Measurements from ENCODE around the gene RAPGEF1.

RAPGEF1 gene

GRCh38 chr9:131622523-131622922 lies 117.4 kb downstream of the RAPGEF1 start:
- TF ChIP-seq, protein P1, sequence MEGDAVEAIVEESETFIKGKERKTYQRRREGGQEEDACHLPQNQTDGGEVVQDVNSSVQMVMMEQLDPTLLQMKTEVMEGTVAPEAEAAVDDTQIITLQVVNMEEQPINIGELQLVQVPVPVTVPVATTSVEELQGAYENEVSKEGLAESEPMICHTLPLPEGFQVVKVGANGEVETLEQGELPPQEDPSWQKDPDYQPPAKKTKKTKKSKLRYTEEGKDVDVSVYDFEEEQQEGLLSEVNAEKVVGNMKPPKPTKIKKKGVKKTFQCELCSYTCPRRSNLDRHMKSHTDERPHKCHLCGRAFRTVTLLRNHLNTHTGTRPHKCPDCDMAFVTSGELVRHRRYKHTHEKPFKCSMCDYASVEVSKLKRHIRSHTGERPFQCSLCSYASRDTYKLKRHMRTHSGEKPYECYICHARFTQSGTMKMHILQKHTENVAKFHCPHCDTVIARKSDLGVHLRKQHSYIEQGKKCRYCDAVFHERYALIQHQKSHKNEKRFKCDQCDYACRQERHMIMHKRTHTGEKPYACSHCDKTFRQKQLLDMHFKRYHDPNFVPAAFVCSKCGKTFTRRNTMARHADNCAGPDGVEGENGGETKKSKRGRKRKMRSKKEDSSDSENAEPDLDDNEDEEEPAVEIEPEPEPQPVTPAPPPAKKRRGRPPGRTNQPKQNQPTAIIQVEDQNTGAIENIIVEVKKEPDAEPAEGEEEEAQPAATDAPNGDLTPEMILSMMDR (conservative IDR thresholded peaks at IDR 0.05; ENCODE audit: control insufficient read depth, insufficient read depth, low read depth, low read length), result no peak
- DNase-seq (ENCODE audit: low read depth), result no peak
- H3K4me3 ChIP-seq (ENCODE audit: control insufficient read depth, low read depth, low read length), result no peak overlapping the region

GRCh38 chr9:131621551-131622358 lies 118.1 kb downstream of the RAPGEF1 start:
- no peak for DNase-seq (ENCODE audit: low read depth)
- no peak overlapping the region for H3K4me3 ChIP-seq (ENCODE audit: control insufficient read depth, low read depth, low read length)
- TF ChIP-seq, protein P1 (conservative IDR thresholded peaks at IDR 0.05; ENCODE audit: control insufficient read depth, insufficient read depth, low read depth, low read length), result no peak

DNA sequence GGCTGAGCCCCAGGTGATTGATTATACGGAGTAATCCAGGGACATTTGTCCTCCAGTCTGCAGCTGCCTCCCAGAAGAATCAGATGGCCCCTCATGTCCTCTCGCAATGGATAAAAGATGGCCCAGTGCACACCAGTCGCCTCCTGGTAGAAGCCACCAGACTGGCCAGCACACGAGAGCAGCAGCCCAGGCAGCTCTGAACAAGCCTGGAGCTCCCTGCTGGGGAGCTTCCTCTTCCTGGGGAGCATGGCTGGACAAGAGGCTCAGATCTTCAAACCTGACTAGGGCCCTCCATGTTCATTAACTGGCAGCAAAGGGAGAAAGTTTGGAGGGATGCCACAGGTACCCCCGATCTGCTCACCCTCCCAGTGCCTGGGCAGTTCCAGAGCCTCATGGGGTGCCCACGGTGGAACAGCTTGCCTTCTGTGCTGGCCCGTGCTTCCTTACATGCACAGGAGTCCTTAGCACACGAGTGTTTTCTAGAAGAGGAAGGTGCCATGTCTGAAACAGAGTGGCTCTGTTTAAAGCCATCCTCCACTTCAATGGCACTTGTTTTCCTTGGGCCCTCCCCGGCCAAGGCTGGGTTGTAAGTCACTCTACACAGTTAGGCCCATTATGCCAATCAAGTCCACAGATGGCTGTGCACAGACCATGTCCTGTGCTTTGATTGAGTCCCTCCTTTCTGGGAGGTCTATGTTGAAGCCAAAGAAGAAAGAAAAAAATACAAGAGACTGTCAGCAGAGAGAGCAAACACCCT lies 118.9 kb downstream of the RAPGEF1 start:
- TF ChIP-seq, protein P1 (conservative IDR thresholded peaks at IDR 0.05; ENCODE audit: control insufficient read depth, insufficient read depth, low read depth, low read length), result no peak
- DNase-seq (ENCODE audit: low read depth), result no peak

GRCh38 chr9:131619680-131620079 lies 120.2 kb downstream of the RAPGEF1 start:
- no peak overlapping the region for H3K4me3 ChIP-seq (ENCODE audit: control insufficient read depth, low read depth, low read length)
- TF ChIP-seq, protein P1 (conservative IDR thresholded peaks at IDR 0.05; ENCODE audit: control insufficient read depth, insufficient read depth, low read depth, low read length), result no peak
- no peak for DNase-seq (ENCODE audit: low read depth)

More for the DNA sequence above, 118.9 kb downstream of the RAPGEF1 start:
- H3K4me3 ChIP-seq (ENCODE audit: control insufficient read depth, low read depth, low read length), result no peak overlapping the region

- no peak overlapping the region for H3K4me3 ChIP-seq (ENCODE audit: control insufficient read depth, low read depth, low read length)
- TF ChIP-seq, protein P1 (conservative IDR thresholded peaks at IDR 0.05; ENCODE audit: control insufficient read depth, insufficient read depth, low read depth, low read length), result no peak
These were observed 121.1 kb downstream of the RAPGEF1 start for GRCh38 chr9:131618785-131619184.

DNA sequence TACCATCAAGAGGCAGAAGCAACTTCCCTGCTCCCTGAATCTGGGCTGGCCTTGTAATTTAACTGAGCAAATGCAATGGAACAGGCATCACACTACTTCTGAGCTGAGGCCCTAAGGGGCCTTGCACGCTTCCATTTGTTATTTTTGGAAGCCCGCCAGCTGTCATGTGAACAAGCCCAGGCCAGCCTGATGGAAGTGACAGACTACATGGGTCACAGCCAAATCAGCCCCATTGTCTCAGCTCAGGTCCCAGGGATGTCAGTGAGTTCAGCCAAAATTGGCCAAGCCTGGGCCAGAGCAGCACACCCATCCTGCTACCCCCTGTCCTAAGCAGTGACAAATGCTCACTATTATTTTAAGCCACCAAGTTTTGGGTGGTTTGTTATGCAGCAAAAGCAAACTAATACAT lies 121.8 kb downstream of the RAPGEF1 start:
- H3K4me3 ChIP-seq (ENCODE audit: control insufficient read depth, low read depth, low read length), result no peak overlapping the region
- TF ChIP-seq, protein P1 (conservative IDR thresholded peaks at IDR 0.05; ENCODE audit: control insufficient read depth, insufficient read depth, low read depth, low read length), result no peak
- DNase-seq (ENCODE audit: low read depth), result no peak

More at GRCh38 chr9:131618785-131619184, 121.1 kb downstream of the RAPGEF1 start:
- DNase-seq (ENCODE audit: low read depth), result no peak
